Measurements from ENCODE around the gene ABLIM2.
"Not testable (repeated sequence)": the region's sequence is repeated elsewhere in the genome, so short reads cannot be mapped to it uniquely, and the experiment has no call there.

The ABLIM2 gene

GRCh38 chr4:7950301-7951092 is 208.1 kb downstream of the ABLIM2 start:
- Histone ChIP-seq H3K36me3 (ENCODE audit: control insufficient read depth, insufficient read depth, low read length) (no peaks in the 10 kb centered on the region), H3K27ac (ENCODE audit: low read depth, low read length, severe bottlenecking) (no peak overlapping the region), H3K4me3 (ENCODE audit: extremely low read depth, insufficient read depth, low read length, poor library complexity, severe bottlenecking) (no peak overlapping the region), H3K9me3 (ENCODE audit: control insufficient read depth, low read length) (peaks cover 8% of the 10 kb centered on the region), H3K4me1 (ENCODE audit: control insufficient read depth, insufficient read depth, low read length, poor library complexity, severe bottlenecking) (no peaks in the 10 kb centered on the region)
- 90 to 93% methylated on average over 10 to 18 of the region's 18 CpGs for WGBS, 2 experiments (ENCODE audit: insufficient coverage in 2 of 2)

GRCh38 chr4:7949759-7950158 is 208.9 kb downstream of the ABLIM2 start:
- WGBS, 2 experiments (ENCODE audit: insufficient coverage in 2 of 2), result 81 to 96% methylated on average over 3 to 4 of the region's 4 CpGs
- Histone ChIP-seq H3K9me3 (ENCODE audit: control insufficient read depth, low read length) (peaks cover 8% of the 10 kb centered on the region), H3K4me1 (ENCODE audit: control insufficient read depth, insufficient read depth, low read length, poor library complexity, severe bottlenecking) (no peaks in the 10 kb centered on the region), H3K4me3 (ENCODE audit: extremely low read depth, insufficient read depth, low read length, poor library complexity, severe bottlenecking) (no peak overlapping the region), H3K27ac (ENCODE audit: low read depth, low read length, severe bottlenecking) (no peak overlapping the region), H3K36me3 (ENCODE audit: control insufficient read depth, insufficient read depth, low read length) (no peaks in the 10 kb centered on the region)

GRCh38 chr4:7947927-7948326 is 210.7 kb downstream of the ABLIM2 start:
- H3K36me3 ChIP-seq (ENCODE audit: control insufficient read depth, insufficient read depth, low read length), result no peaks in the 10 kb centered on the region
- WGBS, 2 experiments (ENCODE audit: insufficient coverage in 2 of 2), result 97% methylated on average over 4 of the region's 4 CpGs; no CpG with 5 or more reads in 1 of the 2 experiments
- H3K4me1 ChIP-seq (ENCODE audit: control insufficient read depth, insufficient read depth, low read length, poor library complexity, severe bottlenecking), result no peaks in the 10 kb centered on the region
- no peak overlapping the region for H3K27ac ChIP-seq (ENCODE audit: low read depth, low read length, severe bottlenecking)
- no peak overlapping the region for H3K4me3 ChIP-seq (ENCODE audit: extremely low read depth, insufficient read depth, low read length, poor library complexity, severe bottlenecking)
- H3K9me3 ChIP-seq (ENCODE audit: control insufficient read depth, low read length), result peaks cover 5% of the 10 kb centered on the region

GRCh38 chr4:7945709-7946380 is 212.8 kb downstream of the ABLIM2 start:
- H3K9me3 ChIP-seq (ENCODE audit: control insufficient read depth, low read length), result no peaks in the 10 kb centered on the region
- H3K36me3 ChIP-seq (ENCODE audit: control insufficient read depth, insufficient read depth, low read length), result no peaks in the 10 kb centered on the region
- H3K4me1 ChIP-seq (ENCODE audit: control insufficient read depth, insufficient read depth, low read length, poor library complexity, severe bottlenecking), result peaks cover 4% of the 10 kb centered on the region
- WGBS, 2 experiments (ENCODE audit: insufficient coverage in 2 of 2), result 87 to 88% methylated on average over 12 to 14 of the region's 14 CpGs
- H3K4me3 ChIP-seq (ENCODE audit: extremely low read depth, insufficient read depth, low read length, poor library complexity, severe bottlenecking), result no peak overlapping the region
- no peak overlapping the region for H3K27ac ChIP-seq (ENCODE audit: low read depth, low read length, severe bottlenecking)

- Histone ChIP-seq H3K4me3 (ENCODE audit: extremely low read depth, insufficient read depth, low read length, poor library complexity, severe bottlenecking) (no peak overlapping the region), H3K4me1 (ENCODE audit: control insufficient read depth, insufficient read depth, low read length, poor library complexity, severe bottlenecking) (peaks cover 4% of the 10 kb centered on the region), H3K9me3 (ENCODE audit: control insufficient read depth, low read length) (no peaks in the 10 kb centered on the region), H3K36me3 (ENCODE audit: control insufficient read depth, insufficient read depth, low read length) (no peaks in the 10 kb centered on the region), H3K27ac (ENCODE audit: low read depth, low read length, severe bottlenecking) (no peak overlapping the region)
- 100% methylated on average over 1 to 2 of the region's 5 CpGs for WGBS, 2 experiments (ENCODE audit: insufficient coverage in 2 of 2)
Measured at GRCh38 chr4:7944599-7945220, 213.9 kb downstream of the ABLIM2 start.

- H3K36me3 ChIP-seq (ENCODE audit: control insufficient read depth, insufficient read depth, low read length); H3K4me1 ChIP-seq (ENCODE audit: control insufficient read depth, insufficient read depth, low read length, poor library complexity, severe bottlenecking); H3K9me3 ChIP-seq (ENCODE audit: control insufficient read depth, low read length); H3K27ac ChIP-seq (ENCODE audit: low read depth, low read length, severe bottlenecking); H3K4me3 ChIP-seq (ENCODE audit: extremely low read depth, insufficient read depth, low read length, poor library complexity, severe bottlenecking): not testable (repeated sequence)
- 100% methylated on average over 2 of the region's 4 CpGs; no CpG with 5 or more reads in 1 of the 2 experiments for WGBS, 2 experiments (ENCODE audit: insufficient coverage in 2 of 2)
Measured at GRCh38 chr4:7943688-7944087, 214.9 kb downstream of the ABLIM2 start.

GRCh38 chr4:7943211-7943610 is 215.4 kb downstream of the ABLIM2 start:
- peaks cover 4% of the 10 kb centered on the region for H3K4me1 ChIP-seq (ENCODE audit: control insufficient read depth, insufficient read depth, low read length, poor library complexity, severe bottlenecking)
- no peaks in the 10 kb centered on the region for H3K36me3 ChIP-seq (ENCODE audit: control insufficient read depth, insufficient read depth, low read length)
- H3K9me3 ChIP-seq (ENCODE audit: control insufficient read depth, low read length), result no peaks in the 10 kb centered on the region
- 86 to 95% methylated on average over 3 of the region's 8 CpGs for WGBS, 2 experiments (ENCODE audit: insufficient coverage in 2 of 2)
- no peak overlapping the region for H3K27ac ChIP-seq (ENCODE audit: low read depth, low read length, severe bottlenecking)
- H3K4me3 ChIP-seq (ENCODE audit: extremely low read depth, insufficient read depth, low read length, poor library complexity, severe bottlenecking), result no peak overlapping the region

GRCh38 chr4:7941965-7942496 is 216.6 kb downstream of the ABLIM2 start:
- no peak overlapping the region for H3K4me3 ChIP-seq (ENCODE audit: extremely low read depth, insufficient read depth, low read length, poor library complexity, severe bottlenecking)
- no peaks in the 10 kb centered on the region for H3K9me3 ChIP-seq (ENCODE audit: control insufficient read depth, low read length)
- H3K36me3 ChIP-seq (ENCODE audit: control insufficient read depth, insufficient read depth, low read length), result no peaks in the 10 kb centered on the region
- H3K27ac ChIP-seq (ENCODE audit: low read depth, low read length, severe bottlenecking), result no peak overlapping the region
- WGBS, 2 experiments (ENCODE audit: insufficient coverage in 2 of 2), result 100% methylated on average over 2 to 3 of the region's 4 CpGs
- H3K4me1 ChIP-seq (ENCODE audit: control insufficient read depth, insufficient read depth, low read length, poor library complexity, severe bottlenecking), result peaks cover 4% of the 10 kb centered on the region

GRCh38 chr4:7941111-7941964 is 217.3 kb downstream of the ABLIM2 start:
- Histone ChIP-seq H3K4me3 (ENCODE audit: extremely low read depth, insufficient read depth, low read length, poor library complexity, severe bottlenecking) (no peak overlapping the region), H3K27ac (ENCODE audit: low read depth, low read length, severe bottlenecking) (no peak overlapping the region), H3K4me1 (ENCODE audit: control insufficient read depth, insufficient read depth, low read length, poor library complexity, severe bottlenecking) (peaks cover 4% of the 10 kb centered on the region), H3K9me3 (ENCODE audit: control insufficient read depth, low read length) (no peaks in the 10 kb centered on the region), H3K36me3 (ENCODE audit: control insufficient read depth, insufficient read depth, low read length) (no peaks in the 10 kb centered on the region)
- WGBS, 2 experiments (ENCODE audit: insufficient coverage in 2 of 2), result 81 to 92% methylated on average over 7 to 8 of the region's 11 CpGs

Measured in mesodermal cell (in vitro differentiated cells).